Measurements from ENCODE around the gene U2SURP.

GRCh38 chr3:143081844-143082778 is 80.7 kb downstream of the U2SURP start:
- no peak for TF ChIP-seq CTCF (IDR thresholded peaks at IDR 0.05 in 4 of 5, conservative IDR thresholded peaks at IDR 0.05 in 1 of 5)
- TF ChIP-seq POLR2A (IDR thresholded peaks at IDR 0.05), result no peak
